Nephron (organoid): ENCODE results near the gene VPS41.

ENCODE experiments used
- H3K27ac Mint-ChIP-seq, 3 experiments: 2 replicates each; pipeline ENCODE4 v1.8.0; 2020; ENCODE audit warnings: mixed read lengths in 3 of 3, mild to moderate bottlenecking in 2 of 3, moderate library complexity in 1 of 3
- H3K27me3 Mint-ChIP-seq: 2 replicates; pipeline ENCODE4 v1.8.0; 2021; ENCODE audit warnings: low read depth, mild to moderate bottlenecking, moderate library complexity, mixed read lengths
- H3K36me3 Mint-ChIP-seq: 2 replicates; pipeline ENCODE4 v1.8.0; 2020; ENCODE audit warnings: low read depth, mixed read lengths
- H3K4me1 Mint-ChIP-seq: 2 replicates; pipeline ENCODE4 v1.8.0; 2020; ENCODE audit warnings: mixed read lengths
- H3K4me3 Mint-ChIP-seq, 3 experiments: 2 replicates each; pipeline ENCODE4 v1.8.0; 2020; ENCODE audit warnings: mild to moderate bottlenecking in 3 of 3, mixed read lengths in 3 of 3, moderate library complexity in 2 of 3
- H3K9me3 Mint-ChIP-seq: 2 replicates; pipeline ENCODE4 v1.8.0; 2020; ENCODE audit warnings: mixed read lengths
- CTCF ChIP-seq, 3 experiments: fragments of 200-600 bp; sonication (generic); IDR thresholded peaks; one replicate each; pipeline ENCODE4 v1.5.0; 2021; ENCODE audit warnings: antibody characterized with exemption in 3 of 3; ENCODE audit not compliant: unreplicated experiment in 3 of 3

Gene VPS41

GRCh38 chr7:38699471-38699870, 209.5 kb downstream of the VPS41 start:
- no peak overlapping the region for H3K27ac Mint-ChIP-seq
- no peaks in the 10 kb centered on the region for H3K4me1 Mint-ChIP-seq
- H3K36me3 Mint-ChIP-seq: no peaks in the 10 kb centered on the region
- no peak overlapping the region for H3K4me3 Mint-ChIP-seq
- no peak for TF ChIP-seq CTCF (IDR thresholded peaks at IDR 0.05; ENCODE audit: unreplicated experiment in 3 of 3)
- no peaks in the 10 kb centered on the region for H3K27me3 Mint-ChIP-seq
- peaks cover 3% of the 10 kb centered on the region for H3K9me3 Mint-ChIP-seq

DNA sequence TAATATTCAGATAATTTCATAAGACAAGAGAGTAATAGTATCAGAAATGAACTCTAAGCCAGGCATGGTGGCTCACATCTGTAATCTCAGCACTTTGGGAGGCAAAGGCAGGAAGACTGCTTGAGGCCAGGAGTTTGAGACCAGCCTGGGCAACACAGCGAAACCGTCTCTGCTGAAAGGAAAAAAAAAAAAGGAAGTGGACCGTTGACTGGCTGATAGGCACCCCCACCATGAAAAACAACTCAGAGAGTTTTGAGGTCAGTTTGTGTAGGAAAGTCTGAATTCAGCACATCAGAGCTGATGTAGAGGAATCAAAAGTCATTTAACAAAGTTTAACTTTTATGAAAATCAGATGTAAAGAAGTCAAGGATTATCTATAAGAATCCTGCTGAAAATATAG, 214.7 kb downstream of the VPS41 start:
- Mint-ChIP-seq H3K27me3 (no peaks in the 10 kb centered on the region), H3K36me3 (no peaks in the 10 kb centered on the region), H3K4me1 (no peaks in the 10 kb centered on the region), H3K9me3 (peaks cover 3% of the 10 kb centered on the region), H3K4me3 (no peak overlapping the region), H3K27ac (no peak overlapping the region)
- TF ChIP-seq CTCF (IDR thresholded peaks at IDR 0.05; ENCODE audit: unreplicated experiment in 3 of 3): no peak

DNA sequence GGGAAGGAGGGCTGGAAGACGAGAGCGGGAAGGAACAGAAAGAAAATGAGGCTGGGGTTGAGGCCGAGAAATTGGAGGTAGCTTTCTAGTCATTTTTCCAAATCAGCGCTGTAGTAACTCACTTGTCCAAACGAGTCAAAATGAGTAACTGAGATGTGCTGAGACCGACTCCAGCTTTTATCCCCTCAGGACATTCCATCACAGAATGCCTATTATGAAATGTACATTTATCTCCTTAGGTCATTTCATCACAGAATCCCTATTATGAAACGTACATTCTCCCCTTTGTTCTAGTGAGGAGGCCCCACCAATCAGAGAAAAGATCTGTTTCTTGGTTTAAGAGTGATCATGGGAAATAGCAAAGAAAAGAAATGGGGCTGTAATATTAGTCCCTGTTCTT, 222.1 kb downstream of the VPS41 start:
- TF ChIP-seq CTCF (IDR thresholded peaks at IDR 0.05; ENCODE audit: unreplicated experiment in 3 of 3): no peak
- Mint-ChIP-seq H3K4me3 (no peak overlapping the region), H3K27me3 (no peaks in the 10 kb centered on the region), H3K27ac (no peak overlapping the region), H3K36me3 (no peaks in the 10 kb centered on the region), H3K9me3 (peaks cover 18% of the 10 kb centered on the region), H3K4me1 (peaks cover 12% of the 10 kb centered on the region)

- H3K4me1 Mint-ChIP-seq: peaks cover 23% of the 10 kb centered on the region
- no peak overlapping the region for H3K4me3 Mint-ChIP-seq
- H3K36me3 Mint-ChIP-seq: no peaks in the 10 kb centered on the region
- H3K9me3 Mint-ChIP-seq: peaks cover 18% of the 10 kb centered on the region
- no peak for TF ChIP-seq CTCF (IDR thresholded peaks at IDR 0.05; ENCODE audit: unreplicated experiment in 3 of 3)
- H3K27ac Mint-ChIP-seq: no peak overlapping the region
- no peaks in the 10 kb centered on the region for H3K27me3 Mint-ChIP-seq
Measured at GRCh38 chr7:38685851-38686250, 223.1 kb downstream of the VPS41 start.

DNA sequence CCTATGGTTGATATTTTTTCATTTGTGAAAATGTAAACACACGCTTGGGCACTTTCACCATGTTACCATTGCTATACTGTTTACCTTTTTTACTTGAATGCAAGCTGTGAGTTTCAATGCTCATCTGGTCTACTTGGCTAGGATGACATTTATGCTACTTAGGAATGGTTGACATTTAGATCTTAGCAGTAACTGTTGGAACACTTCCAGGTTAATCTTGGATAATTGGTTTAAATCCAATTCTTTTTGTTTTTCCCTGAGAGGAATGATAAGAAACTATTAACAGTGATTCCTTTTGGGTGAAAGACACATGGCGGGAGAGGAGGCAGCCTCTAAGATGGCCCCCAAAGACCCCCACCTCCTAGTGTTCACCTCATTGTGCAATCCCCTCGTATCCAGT, 226.4 kb downstream of the VPS41 start:
- H3K36me3 Mint-ChIP-seq: no peaks in the 10 kb centered on the region
- peaks cover 15% of the 10 kb centered on the region for H3K9me3 Mint-ChIP-seq
- TF ChIP-seq CTCF (IDR thresholded peaks at IDR 0.05; ENCODE audit: unreplicated experiment in 3 of 3): no peak
- peak overlapping the region in 2 of 3 experiments; percentile 20 to 28 for H3K27ac Mint-ChIP-seq
- peaks cover 23% of the 10 kb centered on the region for H3K4me1 Mint-ChIP-seq
- H3K4me3 Mint-ChIP-seq: no peak overlapping the region
- H3K27me3 Mint-ChIP-seq: no peaks in the 10 kb centered on the region

- no peak for TF ChIP-seq CTCF (IDR thresholded peaks at IDR 0.05; ENCODE audit: unreplicated experiment in 3 of 3)
- Mint-ChIP-seq H3K9me3 (peaks cover 15% of the 10 kb centered on the region), H3K27ac (peak overlapping the region; percentile 24 to 56 (median 28))
Measured at GRCh38 chr7:38681882-38682281, 227.1 kb downstream of the VPS41 start.

More at GRCh38 chr7:38681882-38682281, 227.1 kb downstream of the VPS41 start:
- Mint-ChIP-seq H3K4me3 (peak overlapping the region in 1 of 3 experiments; percentile 21), H3K36me3 (no peaks in the 10 kb centered on the region), H3K4me1 (peaks cover 23% of the 10 kb centered on the region), H3K27me3 (no peaks in the 10 kb centered on the region)
